ENCODE results near the gene ARL6IP6.
"Not testable (repeated sequence)": the region's sequence is repeated elsewhere in the genome, so short reads cannot be mapped to it uniquely, and the experiment has no call there.

The ARL6IP6 gene

GRCh38 chr2:152720794-152721193 lies 2.4 kb downstream of the ARL6IP6 start:
- no peak for DNase-seq (ENCODE audit: low read depth in 1 of 2, low spot score in 1 of 2)

GRCh38 chr2:152722639-152723038 lies 4.2 kb downstream of the ARL6IP6 start:
- not testable (repeated sequence) for DNase-seq (ENCODE audit: low read depth in 1 of 2, low spot score in 1 of 2)

GRCh38 chr2:152723918-152724317 lies 5.5 kb downstream of the ARL6IP6 start:
- no peak for DNase-seq (ENCODE audit: low read depth in 1 of 2, low spot score in 1 of 2)

- DNase-seq (ENCODE audit: low read depth in 1 of 2, low spot score in 1 of 2): no peak
Measured at GRCh38 chr2:152729844-152730243, 11.4 kb downstream of the ARL6IP6 start.

GRCh38 chr2:152730591-152731333 lies 12.3 kb downstream of the ARL6IP6 start:
- no peak for DNase-seq (ENCODE audit: low read depth in 1 of 2, low spot score in 1 of 2)

GRCh38 chr2:152737509-152737908 lies 19.1 kb downstream of the ARL6IP6 start:
- not testable (repeated sequence) for DNase-seq (ENCODE audit: low read depth in 1 of 2, low spot score in 1 of 2)

- no peak for DNase-seq (ENCODE audit: low read depth in 1 of 2, low spot score in 1 of 2)
Measured at GRCh38 chr2:152738438-152738837, 20.0 kb downstream of the ARL6IP6 start.

- not testable (repeated sequence) for DNase-seq (ENCODE audit: low read depth in 1 of 2, low spot score in 1 of 2)
Measured at GRCh38 chr2:152739705-152740104, 21.3 kb downstream of the ARL6IP6 start.

GRCh38 chr2:152740743-152741328 lies 22.4 kb downstream of the ARL6IP6 start:
- no peak for DNase-seq (ENCODE audit: low read depth in 1 of 2, low spot score in 1 of 2)

- no peak for DNase-seq (ENCODE audit: low read depth in 1 of 2, low spot score in 1 of 2)
Measured at GRCh38 chr2:152743002-152743401, 24.6 kb downstream of the ARL6IP6 start.

GRCh38 chr2:152747751-152748150 lies 29.3 kb downstream of the ARL6IP6 start:
- not testable (repeated sequence) for DNase-seq (ENCODE audit: low read depth in 1 of 2, low spot score in 1 of 2)

- no peak for DNase-seq (ENCODE audit: low read depth in 1 of 2, low spot score in 1 of 2)
Measured at GRCh38 chr2:152755029-152755428, 36.6 kb downstream of the ARL6IP6 start.

GRCh38 chr2:152759290-152760072 lies 41.1 kb downstream of the ARL6IP6 start:
- no peak for DNase-seq (ENCODE audit: low read depth in 1 of 2, low spot score in 1 of 2)

- no peak for DNase-seq (ENCODE audit: low read depth in 1 of 2, low spot score in 1 of 2)
Measured at GRCh38 chr2:152761214-152761613, 42.8 kb downstream of the ARL6IP6 start.

GRCh38 chr2:152762202-152762601 lies 43.8 kb downstream of the ARL6IP6 start:
- no peak for DNase-seq (ENCODE audit: low read depth in 1 of 2, low spot score in 1 of 2)

GRCh38 chr2:152763208-152763607 lies 44.8 kb downstream of the ARL6IP6 start:
- not testable (repeated sequence) for DNase-seq (ENCODE audit: low read depth in 1 of 2, low spot score in 1 of 2)

GRCh38 chr2:152763651-152764050 lies 45.2 kb downstream of the ARL6IP6 start:
- no peak for DNase-seq (ENCODE audit: low read depth in 1 of 2, low spot score in 1 of 2)

- DNase-seq (ENCODE audit: low read depth in 1 of 2, low spot score in 1 of 2): no peak
Measured at GRCh38 chr2:152766928-152767327, 48.5 kb downstream of the ARL6IP6 start.

- DNase-seq (ENCODE audit: low read depth in 1 of 2, low spot score in 1 of 2): no peak
Measured at GRCh38 chr2:152781175-152781574, 62.8 kb downstream of the ARL6IP6 start.

GRCh38 chr2:152782171-152782570 lies 63.8 kb downstream of the ARL6IP6 start:
- no peak for DNase-seq (ENCODE audit: low read depth in 1 of 2, low spot score in 1 of 2)

- DNase-seq (ENCODE audit: low read depth in 1 of 2, low spot score in 1 of 2): no peak
Measured at GRCh38 chr2:152790883-152791282, 72.5 kb downstream of the ARL6IP6 start.

GRCh38 chr2:152791979-152792378 lies 73.6 kb downstream of the ARL6IP6 start:
- DNase-seq (ENCODE audit: low read depth in 1 of 2, low spot score in 1 of 2): no peak

Measured in stimulated activated CD4-positive, alpha-beta T cell treated with anti-CD3 and anti-CD28 coated beads, Interleukin-15, amount 100 ng/mL, for 1 hour (primary cell).